Gastrocnemius medialis (tissue), 4 donors: ENCODE data around the gene ARRDC5. TPM values are rescaled to one million over a fixed set of nuclear protein-coding genes. Genes with fewer than 3 reads are reported as not detected.
A peak's percentile ranks its signal among the peaks of the same experiment; 100 is the strongest.

Experiments used
- ATAC-seq, 2 donors: fragments of 150-250 bp; one replicate each; pipeline ENCODE4 v1.9.1; 2016
- DNase-seq, 2 donors: peaks; one replicate each; pipeline ENCODE4 v3.0.0-alpha.2; 2019
- H3K27ac ChIP-seq, 4 donors: fragments of 200-600 bp; sonication (generic); 1 replicate in 1 of 4; 2 replicates in 3 of 4; pipeline ENCODE4 v1.5.1; 2016 to 2018; ENCODE audit warnings: mild to moderate bottlenecking in 2 of 4, moderate library complexity in 1 of 4
- H3K27me3 ChIP-seq, 3 donors: fragments of 200-600 bp; sonication (generic) in 2 of 3; 1 replicate in 1 of 3; 2 replicates in 2 of 3; pipeline versions ENCODE4 v1.5.1 to v1.6.0; 2016 to 2019; ENCODE audit warnings: mild to moderate bottlenecking in 1 of 3, moderate library complexity in 1 of 3
- H3K36me3 ChIP-seq, 2 donors: fragments of 200-600 bp; sonication (generic) in 1 of 2; one replicate each; pipeline ENCODE4 v1.5.1; 2017 to 2018
- H3K4me1 ChIP-seq, 2 donors: fragments of 200-600 bp; sonication (generic) in 1 of 2; one replicate each; pipeline ENCODE4 v1.5.1; 2016 to 2017; ENCODE audit warnings: mild to moderate bottlenecking in 2 of 2
- H3K4me3 ChIP-seq, 4 donors: fragments of 200-600 bp; sonication (generic) in 3 of 4; 1 replicate in 1 of 4; 2 replicates in 3 of 4; pipeline ENCODE4 v1.5.1; 2016 to 2019; ENCODE audit warnings: mild to moderate bottlenecking in 2 of 4
- H3K9me3 ChIP-seq, 3 donors: fragments of 200-600 bp; sonication (generic) in 2 of 3; 1 replicate in 1 of 3; 2 replicates in 2 of 3; pipeline ENCODE4 v1.5.1; 2016 to 2019
- CTCF ChIP-seq, 5 experiments: fragments of 450-650 bp in 3 of 5; fragments of 200-600 bp in 2 of 5; sonication (generic) in 2 of 5; IDR thresholded peaks in 4 of 5; conservative IDR thresholded peaks in 1 of 5; 1 replicate in 4 of 5; 2 replicates in 1 of 5; pipeline ENCODE4 v1.5.1; 2016 to 2019; ENCODE audit warnings: antibody characterized with exemption in 5 of 5, mild to moderate bottlenecking in 3 of 5, moderate library complexity in 3 of 5
- POLR2A ChIP-seq, 2 donors: fragments of 450-650 bp; IDR thresholded peaks; one replicate each; pipeline ENCODE4 v1.6.1; 2017; ENCODE audit warnings: antibody characterized with exemption in 2 of 2, mild to moderate bottlenecking in 2 of 2, moderate library complexity in 2 of 2
- in situ Hi-C, 4 donors: fragments of 200-750 bp; cut with MboI; loops; one replicate each; pipeline versions ENCODE4 v1.15.0 to v1.8.0; 2017; ENCODE audit warnings: low sequenced_read_pairs in 4 of 4
- intact Hi-C: fragments of 100-400 bp; cut with DNase I; formaldehyde crosslinking; loops from one replicate; pipeline ENCODE4 v1.15.1; 2023; ENCODE audit warnings: low total_unique reads
- total RNA-seq, 4 donors: library from RNA; depleted of rRNA; stranded (reverse); fragments of >200 nt; gene quantifications; one replicate each; pipeline versions ENCODE4 v1.1.0 to v1.2.3, GENCODE V29; 2016

ARRDC5 gene
- total RNA-seq, 4 donors from 2014 or later: not detected

GRCh38 chr19:4879041-4879440 is 23.7 kb downstream of the ARRDC5 start:
- peak overlapping the region; percentile 96 to 100 (median 98) for H3K27ac ChIP-seq
- intact Hi-C loops: loop anchor here (2.0 kb wide), 1 partner anchor 18 kb away; no protein-coding TSS in a partner anchor

DNA sequence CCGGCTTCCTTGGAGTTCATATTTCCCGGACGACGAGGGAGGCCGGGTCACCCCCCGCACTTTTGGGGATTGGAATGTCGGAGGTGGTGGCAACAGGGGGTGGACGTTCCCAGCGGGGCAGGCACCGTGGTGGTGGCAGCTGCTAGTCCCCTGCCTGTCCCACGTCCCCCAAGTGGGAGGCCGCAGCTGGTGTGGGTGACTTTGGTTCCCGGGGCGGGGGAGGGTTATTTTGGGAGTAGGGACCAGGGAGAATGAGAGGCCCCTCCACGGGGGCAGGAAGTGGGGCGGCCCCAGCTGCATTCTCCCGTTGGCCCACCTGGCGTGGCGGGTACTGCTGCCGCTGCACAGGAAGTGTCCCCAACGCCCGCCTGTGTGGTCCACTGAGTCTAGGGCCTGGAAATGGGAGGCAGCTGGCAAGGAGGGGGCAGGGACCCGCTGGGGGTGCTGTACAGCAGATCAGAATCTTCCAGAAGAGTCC is 24.2 kb downstream of the ARRDC5 start:
- no peak for TF ChIP-seq CTCF (IDR thresholded peaks at IDR 0.05 in 4 of 5, conservative IDR thresholded peaks at IDR 0.05 in 1 of 5)
- no peak for TF ChIP-seq POLR2A (IDR thresholded peaks at IDR 0.05)
- H3K36me3 ChIP-seq: no peaks in the 10 kb centered on the region
- peaks cover 20 to 26% of the 10 kb centered on the region in 2 donors for H3K4me1 ChIP-seq
- H3K9me3 ChIP-seq: no peaks in the 10 kb centered on the region
- in situ Hi-C loops: loop anchor here in 1 of 4 donors (10.0 kb wide), 1 partner anchor 156 kb away; no protein-coding TSS in a partner anchor
- H3K4me3 ChIP-seq: peak overlapping the region; percentile 21 to 51 (median 38)
- no peaks in the 10 kb centered on the region for H3K27me3 ChIP-seq
- peak; percentile 48 to 57 for ATAC-seq
- H3K27ac ChIP-seq: peak overlapping the region; percentile 96 to 100 (median 98)
- intact Hi-C loops: loop anchor here (1.0 to 2.0 kb wide), 2 partner anchors 18 to 98 kb away; no protein-coding TSS in a partner anchor
- DNase-seq: peak in 1 of 2 donors; percentile 77

More at GRCh38 chr19:4879041-4879440, 23.7 kb downstream of the ARRDC5 start:
- Histone ChIP-seq H3K27me3 (no peaks in the 10 kb centered on the region), H3K36me3 (no peaks in the 10 kb centered on the region), H3K4me3 (peak overlapping the region in 1 of 4 donors; percentile 42), H3K4me1 (peaks cover 20 to 26% of the 10 kb centered on the region in 2 donors), H3K9me3 (no peaks in the 10 kb centered on the region)
- in situ Hi-C loops: loop anchor here in 1 of 4 donors (10.0 kb wide), 1 partner anchor 156 kb away; no protein-coding TSS in a partner anchor
- peak; percentile 66 to 80 for DNase-seq
- TF ChIP-seq CTCF (IDR thresholded peaks at IDR 0.05 in 4 of 5, conservative IDR thresholded peaks at IDR 0.05 in 1 of 5) (no peak), POLR2A (IDR thresholded peaks at IDR 0.05) (no peak)
- peak; percentile 34 to 41 for ATAC-seq

DNA sequence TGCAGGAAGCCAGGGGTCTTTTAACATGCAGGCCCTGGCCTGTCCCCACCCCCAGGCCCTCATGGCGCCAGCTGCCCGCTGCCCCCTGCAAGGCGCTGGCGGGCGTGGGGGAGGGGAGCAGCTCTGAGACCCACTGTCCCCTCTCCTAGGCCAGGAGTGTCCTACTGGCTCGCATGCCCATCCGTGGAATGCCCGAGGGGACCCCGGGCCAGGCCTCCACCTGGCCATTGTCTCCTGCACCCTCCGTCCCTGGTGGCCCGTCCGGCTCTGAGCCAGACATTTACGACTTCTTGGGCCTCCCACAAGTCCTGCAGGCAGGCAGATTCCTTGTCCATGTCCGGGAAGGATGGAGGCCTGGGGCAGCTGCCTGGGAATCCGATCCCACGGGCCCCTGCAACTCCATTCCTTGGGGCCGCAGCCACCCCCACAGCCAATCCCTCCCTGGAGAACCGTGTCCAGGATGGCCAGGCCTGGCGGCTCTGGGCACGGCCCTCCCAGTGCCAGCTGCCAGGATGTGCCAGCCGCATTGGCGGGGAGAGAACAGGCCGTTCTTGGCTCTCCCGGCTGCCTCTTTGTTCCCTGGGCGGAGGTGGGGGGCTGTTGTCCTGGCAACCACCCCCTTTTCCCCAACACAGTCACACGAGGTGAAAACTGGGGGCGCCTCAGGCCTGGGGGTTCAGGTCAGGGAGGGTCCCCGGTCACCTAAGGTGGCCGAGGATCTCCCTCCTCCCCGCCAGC is 24.8 kb downstream of the ARRDC5 start:
- H3K4me1 ChIP-seq: peaks cover 20 to 26% of the 10 kb centered on the region in 2 donors
- ATAC-seq: peak; percentile 81 to 83
- peak overlapping the region; percentile 21 to 51 (median 38) for H3K4me3 ChIP-seq
- TF ChIP-seq POLR2A (IDR thresholded peaks at IDR 0.05) (peak; percentile 21 to 39), CTCF (IDR thresholded peaks at IDR 0.05 in 4 of 5, conservative IDR thresholded peaks at IDR 0.05 in 1 of 5) (no peak)
- H3K27ac ChIP-seq: peak overlapping the region; percentile 96 to 100 (median 98)
- intact Hi-C loops (loop anchor here (1.0 to 2.0 kb wide), 2 partner anchors 19 to 98 kb away; no protein-coding TSS in a partner anchor), in situ Hi-C loops (loop anchor here in 1 of 4 donors (10.0 kb wide), 1 partner anchor 157 kb away; no protein-coding TSS in a partner anchor)
- H3K27me3 ChIP-seq: no peaks in the 10 kb centered on the region
- no peaks in the 10 kb centered on the region for H3K36me3 ChIP-seq
- peak; percentile 80 to 93 for DNase-seq
- no peaks in the 10 kb centered on the region for H3K9me3 ChIP-seq

GRCh38 chr19:4873930-4874329 is 28.8 kb downstream of the ARRDC5 start:
- in situ Hi-C loops (loop anchor here (5.0 to 10.0 kb wide), 3 partner anchors 38 to 161 kb away; no protein-coding TSS in a partner anchor), intact Hi-C loops (no loop called here)
- Histone ChIP-seq H3K36me3 (no peaks in the 10 kb centered on the region), H3K9me3 (no peaks in the 10 kb centered on the region), H3K27ac (no peak overlapping the region), H3K27me3 (no peaks in the 10 kb centered on the region), H3K4me1 (peaks cover 16 to 23% of the 10 kb centered on the region in 2 donors), H3K4me3 (no peak overlapping the region)
- TF ChIP-seq CTCF (IDR thresholded peaks at IDR 0.05 in 4 of 5, conservative IDR thresholded peaks at IDR 0.05 in 1 of 5) (no peak), POLR2A (IDR thresholded peaks at IDR 0.05) (no peak)
- ATAC-seq (no peak), DNase-seq (no peak)
